ENCODE measurements around the gene HSPE1.
"Not testable (repeated sequence)": the region's sequence is repeated elsewhere in the genome, so short reads cannot be mapped to it uniquely, and the experiment has no call there.

The HSPE1 gene

GRCh38 chr2:197516393-197516761, 16.2 kb downstream of the HSPE1 start:
- peaks cover 26% of the 10 kb centered on the region for H3K4me1 ChIP-seq (ENCODE audit: insufficient read depth, low read length)
- under 1% methylated on average over 17 of the region's 17 CpGs for WGBS
- H3K9me3 ChIP-seq (ENCODE audit: insufficient read depth, low read depth, low read length), result no peaks in the 10 kb centered on the region
- H3K27me3 ChIP-seq (ENCODE audit: insufficient read depth, low read length), result no peaks in the 10 kb centered on the region
- peak overlapping the region; percentile 84 for H3K27ac ChIP-seq (ENCODE audit: low read depth, low read length)
- H3K36me3 ChIP-seq (ENCODE audit: insufficient read depth, low read length), result 0 out of 2 replicates have a peak, but pooled peaks cover 4% of the 10 kb centered on the region
- peak overlapping the region; percentile 90 for H3K4me3 ChIP-seq (ENCODE audit: low read length)
- H3K9ac ChIP-seq (ENCODE audit: low read depth, low read length), result peak overlapping the region; percentile 87

DNA sequence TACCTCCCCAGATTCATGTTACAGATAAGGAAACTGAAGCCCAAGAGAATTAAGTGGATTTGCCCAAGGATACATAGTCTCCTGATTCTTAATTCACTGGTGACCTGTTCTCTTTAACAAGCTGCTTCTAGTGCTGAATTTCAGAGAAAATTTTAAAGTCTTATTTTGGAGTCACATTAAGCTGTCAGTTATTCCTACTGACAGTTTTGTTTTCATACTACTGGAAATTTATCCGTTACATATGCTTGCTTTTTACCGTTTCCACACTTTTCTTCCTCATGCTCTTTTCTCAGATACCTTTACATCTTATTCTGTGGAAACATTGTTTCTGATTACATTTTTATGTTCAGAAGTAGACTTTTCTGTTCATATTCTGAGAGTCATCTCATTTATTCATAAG, 17.0 kb downstream of the HSPE1 start:
- Histone ChIP-seq H3K27ac (ENCODE audit: low read depth, low read length) (no peak overlapping the region), H3K4me3 (ENCODE audit: low read length) (peak overlapping the region; percentile 90), H3K27me3 (ENCODE audit: insufficient read depth, low read length) (no peaks in the 10 kb centered on the region), H3K36me3 (ENCODE audit: insufficient read depth, low read length) (0 out of 2 replicates have a peak, but pooled peaks cover 4% of the 10 kb centered on the region), H3K4me1 (ENCODE audit: insufficient read depth, low read length) (peaks cover 26% of the 10 kb centered on the region), H3K9me3 (ENCODE audit: insufficient read depth, low read depth, low read length) (no peaks in the 10 kb centered on the region), H3K9ac (ENCODE audit: low read depth, low read length) (peak overlapping the region; percentile 87; the same call in 1 of the 2 replicates)
- WGBS, result 75% methylated on average over 2 of the region's 2 CpGs

GRCh38 chr2:197538412-197538811, 38.2 kb downstream of the HSPE1 start:
- Histone ChIP-seq H3K27me3 (ENCODE audit: insufficient read depth, low read length) (no peaks in the 10 kb centered on the region), H3K9me3 (ENCODE audit: insufficient read depth, low read depth, low read length) (no peaks in the 10 kb centered on the region), H3K36me3 (ENCODE audit: insufficient read depth, low read length) (peaks cover 77% of the 10 kb centered on the region), H3K4me3 (ENCODE audit: low read length) (no peak overlapping the region), H3K27ac (ENCODE audit: low read depth, low read length) (peak overlapping the region; percentile 16; the same call in 1 of the 2 replicates), H3K4me1 (ENCODE audit: insufficient read depth, low read length) (no peaks in the 10 kb centered on the region), H3K9ac (ENCODE audit: low read depth, low read length) (no peak overlapping the region)
- WGBS, result 94% methylated on average over 2 of the region's 2 CpGs

DNA sequence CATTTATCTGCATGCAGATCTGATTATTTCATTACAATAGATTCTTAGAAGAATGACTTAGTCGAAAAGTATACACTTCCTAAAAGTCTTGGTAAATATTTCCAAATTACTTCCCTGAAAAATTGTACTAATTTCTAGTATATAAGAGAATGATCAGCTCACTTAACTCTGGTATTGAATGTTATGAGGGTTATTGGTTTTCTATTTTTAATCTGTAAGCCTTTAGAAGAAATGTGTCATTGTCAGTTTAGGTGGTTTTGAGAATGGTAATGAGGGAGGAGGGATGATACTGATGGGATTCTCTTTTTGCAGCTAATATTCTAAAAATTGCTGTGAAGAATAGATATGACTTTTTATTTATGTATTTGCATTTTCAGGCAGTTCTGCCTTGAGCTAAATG, 39.6 kb downstream of the HSPE1 start:
- peaks cover 88% of the 10 kb centered on the region for H3K36me3 ChIP-seq (ENCODE audit: insufficient read depth, low read length)
- no peak overlapping the region for H3K4me3 ChIP-seq (ENCODE audit: low read length)
- H3K9ac ChIP-seq (ENCODE audit: low read depth, low read length), result no peak overlapping the region
- no peaks in the 10 kb centered on the region for H3K4me1 ChIP-seq (ENCODE audit: insufficient read depth, low read length)
- no peak overlapping the region for H3K27ac ChIP-seq (ENCODE audit: low read depth, low read length)
- H3K9me3 ChIP-seq (ENCODE audit: insufficient read depth, low read depth, low read length), result no peaks in the 10 kb centered on the region
- no peaks in the 10 kb centered on the region for H3K27me3 ChIP-seq (ENCODE audit: insufficient read depth, low read length)
- no CpG with 5 or more reads among the region's 1 CpG for WGBS

DNA sequence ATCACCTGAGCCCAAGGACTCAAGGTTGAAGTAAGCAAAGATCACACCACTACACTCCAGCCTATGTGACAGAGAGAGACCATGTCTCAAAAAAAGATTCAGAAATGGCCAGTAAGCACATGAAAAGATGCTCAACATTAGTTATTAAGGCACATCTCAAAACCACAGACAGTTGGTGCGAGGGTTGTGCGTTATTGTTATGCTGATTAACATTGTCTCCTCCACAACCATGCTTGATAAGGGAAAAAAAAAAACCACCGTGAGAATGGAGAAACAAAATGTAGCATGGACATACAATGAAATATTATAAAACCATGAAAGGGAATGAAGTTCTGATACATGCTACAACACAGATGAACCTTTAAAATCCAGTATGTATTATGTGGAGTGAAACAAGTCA, 43.0 kb downstream of the HSPE1 start:
- Histone ChIP-seq H3K9ac (ENCODE audit: low read depth, low read length) (no peak overlapping the region), H3K27me3 (ENCODE audit: insufficient read depth, low read length) (no peaks in the 10 kb centered on the region), H3K9me3 (ENCODE audit: insufficient read depth, low read depth, low read length) (no peaks in the 10 kb centered on the region), H3K36me3 (ENCODE audit: insufficient read depth, low read length) (peaks cover 89% of the 10 kb centered on the region), H3K4me1 (ENCODE audit: insufficient read depth, low read length) (no peaks in the 10 kb centered on the region), H3K4me3 (ENCODE audit: low read length) (no peak overlapping the region), H3K27ac (ENCODE audit: low read depth, low read length) (no peak overlapping the region)
- 100% methylated on average over 2 of the region's 3 CpGs for WGBS

DNA sequence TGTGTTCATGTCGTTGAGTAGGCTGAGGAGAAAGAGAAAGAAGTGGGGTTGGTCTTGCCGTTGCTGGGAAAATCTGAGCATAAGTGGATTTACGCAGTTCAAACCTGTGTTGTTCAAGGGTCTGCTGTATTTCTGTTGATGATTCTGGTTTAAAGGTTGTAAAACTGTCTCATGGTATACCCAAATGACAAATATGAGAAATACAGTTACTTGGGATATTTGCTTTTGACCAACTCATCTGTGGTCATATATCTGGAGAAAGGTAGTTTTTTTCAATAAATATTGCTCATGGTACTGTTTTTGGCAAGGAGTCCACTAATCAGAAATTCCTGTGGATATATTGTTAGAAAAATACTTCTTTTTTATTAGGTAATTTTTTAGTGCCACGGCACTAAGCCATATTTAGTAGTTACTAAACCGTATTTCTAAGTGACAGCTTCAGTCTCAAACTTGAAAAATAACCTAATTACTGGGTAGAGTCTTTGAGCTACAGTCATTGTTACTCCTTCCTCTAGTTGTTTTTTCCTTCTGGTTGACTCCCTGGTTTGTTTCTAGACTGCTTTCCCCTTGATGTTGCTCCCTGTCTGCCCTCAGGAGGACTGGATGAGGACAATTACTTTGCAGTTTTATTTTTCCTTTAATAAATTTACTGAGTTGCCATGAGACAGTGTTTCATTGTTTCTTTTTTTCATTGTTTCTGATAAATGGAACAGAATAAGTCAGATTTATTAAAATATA, 47.2 kb downstream of the HSPE1 start:
- H3K36me3 ChIP-seq (ENCODE audit: insufficient read depth, low read length), result peaks cover 90% of the 10 kb centered on the region
- no peak overlapping the region for H3K4me3 ChIP-seq (ENCODE audit: low read length)
- H3K27me3 ChIP-seq (ENCODE audit: insufficient read depth, low read length), result no peaks in the 10 kb centered on the region
- WGBS, result 96% methylated on average over 5 of the region's 5 CpGs
- no peaks in the 10 kb centered on the region for H3K4me1 ChIP-seq (ENCODE audit: insufficient read depth, low read length)
- H3K9ac ChIP-seq (ENCODE audit: low read depth, low read length), result no peak overlapping the region
- no peak overlapping the region for H3K27ac ChIP-seq (ENCODE audit: low read depth, low read length)
- H3K9me3 ChIP-seq (ENCODE audit: insufficient read depth, low read depth, low read length), result no peaks in the 10 kb centered on the region

- Histone ChIP-seq H3K9ac (ENCODE audit: low read depth, low read length) (no peak overlapping the region), H3K36me3 (ENCODE audit: insufficient read depth, low read length) (peaks cover 88% of the 10 kb centered on the region)
- WGBS, result 97% methylated on average over 4 of the region's 5 CpGs
These were observed 48.4 kb downstream of the HSPE1 start for GRCh38 chr2:197548582-197548981.

DNA sequence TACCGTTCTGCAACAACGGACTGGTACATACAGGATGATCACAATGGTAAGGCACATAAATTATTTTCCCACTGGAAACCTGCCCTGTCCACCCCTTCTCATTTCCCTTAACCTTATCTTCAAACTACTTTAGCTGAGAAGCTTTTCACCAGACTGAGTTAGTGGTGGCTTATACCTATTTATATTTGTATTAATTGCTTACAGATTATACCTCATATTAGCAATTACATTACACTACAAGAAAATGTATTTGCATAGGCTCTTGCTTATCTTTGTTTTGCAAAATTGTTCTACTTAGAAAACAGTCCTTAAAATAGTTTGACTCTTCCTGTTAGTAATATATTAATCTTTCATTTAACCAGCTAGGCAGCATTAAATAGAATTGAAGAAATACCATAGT, 51.1 kb downstream of the HSPE1 start:
- not testable (repeated sequence) for H3K4me3 ChIP-seq (ENCODE audit: low read length); H3K27me3 ChIP-seq (ENCODE audit: insufficient read depth, low read length); H3K9ac ChIP-seq (ENCODE audit: low read depth, low read length); H3K4me1 ChIP-seq (ENCODE audit: insufficient read depth, low read length); H3K27ac ChIP-seq (ENCODE audit: low read depth, low read length); H3K9me3 ChIP-seq (ENCODE audit: insufficient read depth, low read depth, low read length)
- peaks cover 85% of the 10 kb centered on the region for H3K36me3 ChIP-seq (ENCODE audit: insufficient read depth, low read length)
- WGBS, result 98% methylated on average over 2 of the region's 2 CpGs

More at GRCh38 chr2:197548582-197548981, 48.4 kb downstream of the HSPE1 start:
- Histone ChIP-seq H3K4me3 (ENCODE audit: low read length) (no peak overlapping the region), H3K9me3 (ENCODE audit: insufficient read depth, low read depth, low read length) (no peaks in the 10 kb centered on the region), H3K27me3 (ENCODE audit: insufficient read depth, low read length) (no peaks in the 10 kb centered on the region), H3K27ac (ENCODE audit: low read depth, low read length) (no peak overlapping the region), H3K4me1 (ENCODE audit: insufficient read depth, low read length) (no peaks in the 10 kb centered on the region)

Data from HUES64 (cell line).